Neural cell (in vitro differentiated cells): ENCODE results near the gene FIGNL2. TPM values are rescaled to one million over a fixed set of nuclear protein-coding genes. Genes with fewer than 3 reads are reported as not detected.

Experiments
- H2AFZ ChIP-seq: fragments of 200-600, 300-800 bp; sonication (generic), shearing (Covaris generic); 2 replicates; pipeline ENCODE4 v1.6.0; 2014; ENCODE audit warnings: low read depth, mild to moderate bottlenecking, antibody characterized with exemption, low read length, moderate library complexity
- H3F3A ChIP-seq: fragments of 200-600 bp; shearing (Covaris generic); 2 replicates; pipeline ENCODE4 v1.6.1; 2016; ENCODE audit warnings: mild to moderate bottlenecking, moderate library complexity, mixed read lengths, antibody characterized with exemption, low read length; ENCODE audit not compliant: insufficient read depth, poor library complexity, severe bottlenecking
- H3K27ac ChIP-seq: fragments of 200-600, 300-800 bp; sonication (generic), shearing (Covaris generic); 2 replicates; pipeline ENCODE4 v1.5.1; 2014; ENCODE audit warnings: mild to moderate bottlenecking, low read length, moderate library complexity
- H3K27me3 ChIP-seq: fragments of 300-800, 200-600 bp; sonication (generic), shearing (Covaris generic); 2 replicates; pipeline ENCODE4 v1.6.0; 2014; ENCODE audit warnings: mild to moderate bottlenecking, low read depth, low read length, moderate library complexity; ENCODE audit not compliant: insufficient read depth
- H3K36me3 ChIP-seq: fragments of 300-800, 200-600 bp; sonication (generic), shearing (Covaris generic); 2 replicates; pipeline ENCODE4 v1.5.1; 2014; ENCODE audit warnings: mild to moderate bottlenecking, antibody characterized with exemption, low read length, moderate library complexity; ENCODE audit not compliant: insufficient read depth
- H3K4me2 ChIP-seq: fragments of 300-800, 200-600 bp; sonication (generic), shearing (Covaris generic); 2 replicates; pipeline ENCODE4 v1.6.0; 2014; ENCODE audit warnings: mild to moderate bottlenecking, low read length
- H3K4me3 ChIP-seq: fragments of 300-800, 200-600 bp; sonication (generic), shearing (Covaris generic); 2 replicates; pipeline ENCODE4 v1.5.1; 2014; ENCODE audit warnings: mild to moderate bottlenecking, low read length, moderate library complexity
- H3K79me2 ChIP-seq: fragments of 200-600 bp; shearing (Covaris generic); replicated peaks from 2 replicates; pipeline ENCODE4 v1.6.0; 2014; ENCODE audit warnings: mild to moderate bottlenecking, low read length, moderate library complexity; ENCODE audit not compliant: insufficient read depth
- H3K9ac ChIP-seq: fragments of 300-800, 200-600 bp; sonication (generic), shearing (Covaris generic); 2 replicates; pipeline ENCODE4 v1.6.1; 2016; ENCODE audit warnings: mild to moderate bottlenecking, low read length, mixed read lengths
- H3K9me2 ChIP-seq: fragments of 200-600 bp; shearing (Covaris generic); 2 replicates; pipeline ENCODE4 v1.6.1; 2016; ENCODE audit warnings: mild to moderate bottlenecking, low read length, mixed read lengths; ENCODE audit not compliant: insufficient read depth
- H3K9me3 ChIP-seq: fragments of 200-600, 300-800 bp; sonication (generic), shearing (Covaris generic); 2 replicates; pipeline ENCODE4 v1.6.1; 2016; ENCODE audit warnings: mild to moderate bottlenecking, mixed run types, low read length, moderate library complexity, mixed read lengths
- H4K20me1 ChIP-seq: fragments of 200-600 bp; shearing (Covaris generic); 2 replicates; pipeline ENCODE4 v1.6.1; 2016; ENCODE audit warnings: mild to moderate bottlenecking, mixed run types; ENCODE audit not compliant: insufficient read depth
- CTCF ChIP-seq: fragments of 450-650 bp; IDR thresholded peaks from 2 replicates; pipeline ENCODE4 v1.5.1; 2014; ENCODE audit warnings: antibody characterized with exemption, mild to moderate bottlenecking, moderate library complexity; ENCODE audit not compliant: poor library complexity, severe bottlenecking
- EP300 ChIP-seq: fragments of 450-650 bp; conservative IDR thresholded peaks from 2 replicates; pipeline ENCODE4 v1.6.1; 2014; ENCODE audit warnings: antibody characterized with exemption, mild to moderate bottlenecking, moderate library complexity; ENCODE audit not compliant: poor library complexity, severe bottlenecking
- EZH2 ChIP-seq: fragments of 200-600, 300-800 bp; shearing (Covaris generic), sonication (generic); IDR thresholded peaks from 2 replicates; pipeline ENCODE4 v1.6.1; 2014; ENCODE audit warnings: antibody characterized with exemption, low read length, borderline replicate concordance, mild to moderate bottlenecking; ENCODE audit not compliant: insufficient read depth, poor library complexity, severe bottlenecking
- MXI1 ChIP-seq: fragments of 450-650 bp; conservative IDR thresholded peaks from 2 replicates; pipeline ENCODE4 v1.6.1; 2014; ENCODE audit warnings: antibody characterized with exemption, mild to moderate bottlenecking; ENCODE audit not compliant: poor library complexity, severe bottlenecking
- POLR2AphosphoS5 ChIP-seq: IDR thresholded peaks from 2 replicates; pipeline ENCODE4 v1.6.1; 2012
- RAD21 ChIP-seq: fragments of 450-650 bp; conservative IDR thresholded peaks from 2 replicates; pipeline ENCODE4 v1.6.1; 2014; ENCODE audit warnings: antibody characterized with exemption, mild to moderate bottlenecking, moderate library complexity
- SMC3 ChIP-seq: fragments of 450-650 bp; conservative IDR thresholded peaks from 2 replicates; pipeline ENCODE4 v1.6.1; 2014; ENCODE audit warnings: antibody characterized with exemption, mild to moderate bottlenecking, moderate library complexity; ENCODE audit not compliant: poor library complexity
- TAF1 ChIP-seq: IDR thresholded peaks from 2 replicates; pipeline ENCODE4 v1.6.1; 2012; ENCODE audit warnings: low read depth
- polyA plus RNA-seq: library from polyadenylated mRNA; depleted of rRNA; stranded (reverse); fragments of >200 nt; gene quantifications from 2 replicates; pipeline ENCODE4 v1.2.3, GENCODE V29; 2014
- TF ChIP-seq, protein P1 (sequence below): IDR thresholded peaks from 2 replicates; pipeline ENCODE4 v1.6.1; 2012; ENCODE audit warnings: borderline replicate concordance

Gene FIGNL2
- polyA plus RNA-seq, 1 donor from 2014 or later, result 0.21 TPM

DNA sequence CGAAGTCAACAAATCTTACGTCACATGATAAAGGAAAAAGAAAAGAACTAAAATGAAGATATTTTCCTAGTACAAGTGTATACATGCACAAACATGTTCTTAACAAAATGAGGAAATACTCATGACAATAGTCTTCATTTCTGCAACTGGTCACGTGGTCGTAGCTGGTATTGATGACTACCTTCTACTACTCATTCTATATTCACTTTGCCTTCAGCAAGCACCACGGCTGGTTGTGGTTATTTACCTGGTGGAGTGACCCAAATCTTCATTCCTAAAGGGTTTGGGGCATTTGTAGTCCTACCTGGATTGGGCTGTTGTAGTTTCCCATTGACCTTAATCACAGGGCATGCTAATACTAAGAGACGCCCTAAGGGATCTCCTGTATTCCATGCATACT is 51.2 kb downstream of the FIGNL2 start:
- Histone ChIP-seq H3K36me3 (no peaks in the 10 kb centered on the region), H3K9ac (no peak overlapping the region), H4K20me1 (no peaks in the 10 kb centered on the region), H3K9me3 (no peaks in the 10 kb centered on the region), H3K27me3 (no peaks in the 10 kb centered on the region), H3K4me2 (no peak overlapping the region), H3F3A (no peaks in the 10 kb centered on the region), H2AFZ (no peak overlapping the region), H3K4me3 (no peak overlapping the region), H3K27ac (no peak overlapping the region), H3K9me2 (no peaks in the 10 kb centered on the region), H3K79me2 (no peaks in the 10 kb centered on the region)
- TF ChIP-seq, protein P1, sequence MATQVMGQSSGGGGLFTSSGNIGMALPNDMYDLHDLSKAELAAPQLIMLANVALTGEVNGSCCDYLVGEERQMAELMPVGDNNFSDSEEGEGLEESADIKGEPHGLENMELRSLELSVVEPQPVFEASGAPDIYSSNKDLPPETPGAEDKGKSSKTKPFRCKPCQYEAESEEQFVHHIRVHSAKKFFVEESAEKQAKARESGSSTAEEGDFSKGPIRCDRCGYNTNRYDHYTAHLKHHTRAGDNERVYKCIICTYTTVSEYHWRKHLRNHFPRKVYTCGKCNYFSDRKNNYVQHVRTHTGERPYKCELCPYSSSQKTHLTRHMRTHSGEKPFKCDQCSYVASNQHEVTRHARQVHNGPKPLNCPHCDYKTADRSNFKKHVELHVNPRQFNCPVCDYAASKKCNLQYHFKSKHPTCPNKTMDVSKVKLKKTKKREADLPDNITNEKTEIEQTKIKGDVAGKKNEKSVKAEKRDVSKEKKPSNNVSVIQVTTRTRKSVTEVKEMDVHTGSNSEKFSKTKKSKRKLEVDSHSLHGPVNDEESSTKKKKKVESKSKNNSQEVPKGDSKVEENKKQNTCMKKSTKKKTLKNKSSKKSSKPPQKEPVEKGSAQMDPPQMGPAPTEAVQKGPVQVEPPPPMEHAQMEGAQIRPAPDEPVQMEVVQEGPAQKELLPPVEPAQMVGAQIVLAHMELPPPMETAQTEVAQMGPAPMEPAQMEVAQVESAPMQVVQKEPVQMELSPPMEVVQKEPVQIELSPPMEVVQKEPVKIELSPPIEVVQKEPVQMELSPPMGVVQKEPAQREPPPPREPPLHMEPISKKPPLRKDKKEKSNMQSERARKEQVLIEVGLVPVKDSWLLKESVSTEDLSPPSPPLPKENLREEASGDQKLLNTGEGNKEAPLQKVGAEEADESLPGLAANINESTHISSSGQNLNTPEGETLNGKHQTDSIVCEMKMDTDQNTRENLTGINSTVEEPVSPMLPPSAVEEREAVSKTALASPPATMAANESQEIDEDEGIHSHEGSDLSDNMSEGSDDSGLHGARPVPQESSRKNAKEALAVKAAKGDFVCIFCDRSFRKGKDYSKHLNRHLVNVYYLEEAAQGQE, result no peak
- TF ChIP-seq MXI1 (no peak), SMC3 (no peak), EP300 (no peak), TAF1 (no peak), CTCF (no peak), POLR2AphosphoS5 (no peak), EZH2 (no peak)

DNA sequence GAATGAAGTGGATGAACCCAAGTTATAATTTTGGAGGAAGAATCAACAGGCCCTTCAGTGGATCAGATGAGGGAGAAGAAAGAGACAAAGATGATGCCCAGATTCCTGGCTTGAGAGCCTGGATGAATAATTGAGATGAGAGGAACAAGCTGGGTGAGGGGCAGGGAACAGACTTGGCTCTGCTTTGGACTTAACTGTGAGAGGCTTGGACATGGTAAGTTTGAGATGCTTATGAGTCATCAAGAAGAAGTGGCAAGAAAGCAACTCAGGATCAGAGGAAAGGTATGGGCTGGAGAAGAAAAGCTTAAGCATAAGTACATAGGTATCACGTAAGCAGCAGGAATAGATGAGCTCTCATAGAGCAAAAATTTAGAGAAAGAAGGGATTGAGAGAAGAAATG is 55.3 kb downstream of the FIGNL2 start:
- no peak for TF ChIP-seq SMC3
- no peak for TF ChIP-seq POLR2AphosphoS5
- no peak for TF ChIP-seq MXI1
- TF ChIP-seq CTCF, result no peak
- no peak for TF ChIP-seq EP300
- TF ChIP-seq TAF1, result no peak
- TF ChIP-seq, protein P1, result no peak
- TF ChIP-seq EZH2, result no peak
- TF ChIP-seq RAD21, result no peak
- H4K20me1 ChIP-seq, result no peaks in the 10 kb centered on the region
- no peaks in the 10 kb centered on the region for H3K27me3 ChIP-seq
- no peak overlapping the region for H3K27ac ChIP-seq
- H2AFZ ChIP-seq, result no peak overlapping the region
- no peaks in the 10 kb centered on the region for H3K36me3 ChIP-seq
- H3K9me2 ChIP-seq, result no peaks in the 10 kb centered on the region
- H3F3A ChIP-seq, result no peaks in the 10 kb centered on the region
- no peak overlapping the region for H3K9ac ChIP-seq
- H3K79me2 ChIP-seq, result no peaks in the 10 kb centered on the region
- no peak overlapping the region for H3K4me3 ChIP-seq
- H3K4me2 ChIP-seq, result no peak overlapping the region
- no peaks in the 10 kb centered on the region for H3K9me3 ChIP-seq
